HepG2 (cell line): Measurements from ENCODE around the gene ADAMTSL3. TPM values are rescaled to one million over a fixed set of nuclear protein-coding genes. Genes with fewer than 3 reads are reported as not detected.

Experiments used
- ATAC-seq: fragments of 200-7000 bp; cut with Tn5 transposase; 3 replicates; pipeline ENCODE4 v1.9.1; 2020; ENCODE audit warnings: mild to moderate bottlenecking, moderate library complexity
- BruUV-seq: library from RNA; stranded (reverse); fragments of 400-500 nt; replicated peaks from 2 replicates; lab custom pipeline; 2021; lab: Mats Ljungman, UMichigan
- CTCF ChIA-PET: fragments of 300-600 bp; formaldehyde crosslinking; extraction: SDS; loops from one replicate; lab custom pipeline; 2021; ENCODE audit warnings: low total read pairs, inconsistent platforms, low intra/inter-chr PET ratio; lab: Yijun Ruan, JAX
- POLR2A ChIA-PET: fragments of 350-600 bp; sonication (Branson Sonifier 250); formaldehyde crosslinking; loops from one replicate; lab custom pipeline; 2020; ENCODE audit warnings: antibody characterized with exemption, inconsistent platforms; lab: Yijun Ruan, JAX
- DNase-seq: peaks from one replicate; pipeline ENCODE4 v3.0.0-alpha.2; 2015; ENCODE audit warnings: low spot score
- FAIRE-seq: peaks from 3 replicates; lab custom pipeline; 2011; peaks lifted over from hg19 to GRCh38; lab: Jason Lieb, UNC
- H2AFZ ChIP-seq: one replicate; pipeline ENCODE4 v1.6.1; 2011; ENCODE audit warnings: low read length, inconsistent platforms
- H3K27ac ChIP-seq: fragments of 300-600 bp; 3 replicates; pipeline ENCODE4 v1.8.0; 2011; ENCODE audit warnings: mixed run types, mild to moderate bottlenecking, mixed read lengths, low read length, inconsistent platforms; ENCODE audit not compliant: insufficient read depth; ENCODE audit errors: extremely low read length
- H3K27me3 ChIP-seq, 2 experiments: fragments of 200-600 bp in 1 of 2; 2 replicates in 1 of 2; 3 replicates in 1 of 2; pipeline versions ENCODE4 v1.6.0 to v1.8.0; 2011; ENCODE audit warnings: low read length in 2 of 2, mild to moderate bottlenecking in 2 of 2, moderate library complexity in 2 of 2, inconsistent platforms in 1 of 2; ENCODE audit not compliant: insufficient read depth in 2 of 2, control insufficient read depth in 1 of 2
- H3K36me3 ChIP-seq, 2 experiments: fragments of 200-600 bp in 1 of 2; replicated peaks in 1 of 2; 2 replicates in 1 of 2; 3 replicates in 1 of 2; pipeline versions ENCODE4 v1.5.1 to v1.8.0; 2011; ENCODE audit warnings: low read length in 2 of 2, inconsistent platforms in 1 of 2; ENCODE audit not compliant: insufficient read depth in 2 of 2, control insufficient read depth in 1 of 2
- H3K4me1 ChIP-seq: 2 replicates; pipeline ENCODE4 v1.5.1; 2012; ENCODE audit warnings: low read length, inconsistent platforms; ENCODE audit not compliant: insufficient read depth
- H3K4me2 ChIP-seq: 2 replicates; pipeline ENCODE4 v1.6.0; 2011; ENCODE audit warnings: low read depth, low read length, inconsistent platforms
- H3K4me3 ChIP-seq, 3 experiments: fragments of 200-600 bp in 1 of 3; sonication (generic), shearing (Covaris generic) in 1 of 3; replicated peaks in 1 of 3; 2 replicates each; pipeline ENCODE4 v1.5.1; 2011 to 2016; ENCODE audit warnings: low read length in 3 of 3, inconsistent platforms in 2 of 3, low read depth in 2 of 3, mild to moderate bottlenecking in 2 of 3, control low read depth in 1 of 3, mixed read lengths in 1 of 3; ENCODE audit not compliant: insufficient read depth in 1 of 3
- H3K79me2 ChIP-seq: one replicate; pipeline ENCODE4 v1.6.1; 2011; ENCODE audit warnings: low read length, inconsistent platforms; ENCODE audit not compliant: insufficient read depth
- H3K9ac ChIP-seq: 2 replicates; pipeline ENCODE4 v1.6.0; 2011; ENCODE audit warnings: mild to moderate bottlenecking, low read depth, low read length, inconsistent platforms; ENCODE audit not compliant: insufficient read depth
- H3K9me3 ChIP-seq: 2 replicates; pipeline ENCODE4 v1.5.1; 2012; ENCODE audit warnings: mild to moderate bottlenecking, low read length
- H4K20me1 ChIP-seq: 2 replicates; pipeline ENCODE4 v1.6.0; 2011; ENCODE audit warnings: inconsistent platforms, mild to moderate bottlenecking, low read length, moderate library complexity; ENCODE audit not compliant: insufficient read depth
- FOXC1 ChIP-seq: sonication (generic); formaldehyde crosslinking; IDR thresholded peaks from 2 replicates; pipeline ENCODE4 v1.8.0; 2022; ENCODE audit warnings: mild to moderate bottlenecking, missing genetic modification reagents, borderline replicate concordance
- MBD4 ChIP-seq: IDR thresholded peaks from 2 replicates; pipeline ENCODE4 v1.6.1; 2012; ENCODE audit warnings: low read length, inconsistent platforms, borderline replicate concordance
- RCOR2 ChIP-seq: IDR thresholded peaks from 2 replicates; pipeline ENCODE4 v1.6.1; 2016; ENCODE audit warnings: missing biosample characterization, missing genetic modification reagents
- TFDP2 ChIP-seq: sonication (generic); formaldehyde crosslinking; IDR thresholded peaks from 2 replicates; pipeline ENCODE4 v1.4.0; 2020; ENCODE audit warnings: missing genetic modification reagents
- ZNF768 ChIP-seq: sonication (generic); formaldehyde crosslinking; IDR thresholded peaks from 2 replicates; pipeline ENCODE4 v1.4.0; 2020; ENCODE audit warnings: missing genetic modification reagents
- WGBS: methylation state at CpG from one replicate; pipeline ENCODE4 v1.1.6; 2017; ENCODE audit warnings: low lambda C conversion rate; 5-methylcytosine and 5-hydroxymethylcytosine counted together
- in situ Hi-C: cut with HindIII; loops from 2 replicates; pipeline ENCODE4 v1.10.0; 2017; ENCODE audit warnings: low pct_unique_long_range_greater_than_20kb; ENCODE audit not compliant: extremely low pct_ligation_motif_present
- intact Hi-C: fragments of 100-400 bp; cut with micrococcal nuclease; formaldehyde crosslinking; loops from one replicate; pipeline ENCODE4 v1.10.0; 2022; ENCODE audit not compliant: unreplicated experiment
- polyA plus RNA-seq, 8 experiments: library from polyadenylated mRNA; depleted of rRNA in 3 of 8; stranded (reverse) in 7 of 8; unstranded in 1 of 8; fragments of >200 nt; fragmentation: Illumina TruSeq in 4 of 8; extraction: Trizol in 4 of 8; gene quantifications; 2 replicates each; pipeline versions ENCODE4 v1.2.1 to v1.2.3, GENCODE V29; 2011 to 2016; ENCODE audit warnings: low read depth in 4 of 8, missing spikeins in 1 of 8, mixed read lengths in 1 of 8; ENCODE audit not compliant: insufficient read depth in 1 of 8
- total RNA-seq, 5 experiments: library from RNA; depleted of rRNA; stranded (reverse); fragments of >200 nt; fragmentation: Illumina TruSeq; extraction: Trizol; gene quantifications; 2 replicates each; pipeline ENCODE4 v1.2.3, GENCODE V29; 2016; ENCODE audit warnings: low read depth in 1 of 5

The ADAMTSL3 gene
- total and polyA plus RNA-seq, 2 of the 13 experiments (the other 11 are each of a cell fraction or from before 2014, with no cell fraction given) = 0.04 to 0.09 TPM

- FAIRE-seq = no peak
- TF ChIP-seq FOXC1 (no peak), TFDP2 (no peak), MBD4 (no peak)
- TF ChIP-seq, all 625 proteins: peak for 0
- ChIA-PET CTCF (no interaction called here), POLR2A (no interaction called here)
- DNase-seq = no peak
- Histone ChIP-seq H3K27ac (no peak overlapping the region), H3K27me3 (peaks cover 0 to 18% of the 10 kb centered on the region in 2 experiments; a peak in 3 of 5 replicates), H2AFZ (no peak overlapping the region), H3K9me3 (no peaks in the 10 kb centered on the region), H3K79me2 (no peaks in the 10 kb centered on the region), H3K4me3 (no peak overlapping the region), H3K4me2 (no peak overlapping the region), H3K9ac (no peak overlapping the region), H4K20me1 (no peaks in the 10 kb centered on the region), H3K36me3 (no peaks in the 10 kb centered on the region), H3K4me1 (peaks cover 32% of the 10 kb centered on the region)
- in situ Hi-C loops = no loop called here
- WGBS = 93% methylated on average over 53 of the region's 67 CpGs
- ATAC-seq = no peak
- intact Hi-C loops = no loop called here
- no TSS peak for BruUV-seq
These were observed 685 bp downstream of the ADAMTSL3 start for GRCh38 chr15:83654379-83655236.

GRCh38 chr15:83655237-83655616, 1.3 kb downstream of the ADAMTSL3 start:
- FAIRE-seq (no peak), DNase-seq (no peak), ATAC-seq (no peak)
- no peak overlapping the region for H2AFZ ChIP-seq
- WGBS = 0% methylated on average over 2 of the region's 8 CpGs
- no peak overlapping the region for H3K4me2 ChIP-seq
- H3K4me3 ChIP-seq = no peak overlapping the region
- no peaks in the 10 kb centered on the region for H3K36me3 ChIP-seq
- H3K4me1 ChIP-seq = peaks cover 32% of the 10 kb centered on the region
- no peaks in the 10 kb centered on the region for H4K20me1 ChIP-seq
- POLR2A ChIA-PET = no interaction called here
- peaks cover 0 to 18% of the 10 kb centered on the region in 2 experiments; a peak in 3 of 5 replicates for H3K27me3 ChIP-seq
- H3K79me2 ChIP-seq = no peaks in the 10 kb centered on the region
- no peak for TF ChIP-seq RCOR2 (CRISPR knock-in tag)
- TF ChIP-seq ZNF768 (CRISPR knock-in tag) = peak; percentile 96
- TF ChIP-seq, all 625 proteins: peak for 1
- BruUV-seq = no TSS peak
- in situ Hi-C loops = no loop called here
- intact Hi-C loops = no loop called here
- CTCF ChIA-PET = no interaction called here
- Histone ChIP-seq H3K9ac (no peak overlapping the region), H3K27ac (no peak overlapping the region), H3K9me3 (no peaks in the 10 kb centered on the region)
